Transverse colon (tissue), 4 donors: Measurements from ENCODE around the gene MAGI1. TPM values are rescaled to one million over a fixed set of nuclear protein-coding genes. Genes with fewer than 3 reads are reported as not detected.

Source experiments
- DNase-seq: peaks from one replicate; pipeline ENCODE4 v3.0.0-alpha.2; 2019
- H3K27ac ChIP-seq, 4 donors: fragments of 200-600 bp; sonication (generic); 2 replicates each; pipeline ENCODE4 v1.5.1; 2016 to 2018; ENCODE audit warnings: inconsistent platforms in 4 of 4
- H3K27me3 ChIP-seq: fragments of 200-600 bp; sonication (generic); 2 replicates; pipeline ENCODE4 v1.5.1; 2017; ENCODE audit warnings: inconsistent platforms
- H3K36me3 ChIP-seq, 4 donors: fragments of 200-600 bp; sonication (generic); 2 replicates each; pipeline ENCODE4 v1.5.1; 2017 to 2019; ENCODE audit warnings: inconsistent platforms in 4 of 4
- H3K4me1 ChIP-seq, 4 donors: fragments of 200-600 bp; sonication (generic); 2 replicates each; pipeline ENCODE4 v1.5.1; 2017 to 2020; ENCODE audit warnings: inconsistent platforms in 4 of 4
- H3K4me3 ChIP-seq, 4 donors: fragments of 200-600 bp; sonication (generic); 1 replicate in 1 of 4; 2 replicates in 3 of 4; pipeline versions ENCODE4 v1.5.1 to v1.6.1; 2017 to 2019; ENCODE audit warnings: inconsistent platforms in 4 of 4
- H3K9me3 ChIP-seq, 2 donors: fragments of 200-600 bp; sonication (generic); 2 replicates each; pipeline ENCODE4 v1.5.1; 2017 to 2019; ENCODE audit warnings: inconsistent platforms in 2 of 2
- CTCF ChIP-seq, 5 experiments: fragments of 200-600 bp in 3 of 5; fragments of 450-650 bp in 2 of 5; sonication (generic) in 3 of 5; IDR thresholded peaks; 1 replicate in 2 of 5; 2 replicates in 3 of 5; pipeline ENCODE4 v1.5.1; 2016 to 2017; ENCODE audit warnings: antibody characterized with exemption in 5 of 5, inconsistent platforms in 3 of 5, mild to moderate bottlenecking in 2 of 5, moderate library complexity in 1 of 5
- EP300 ChIP-seq: sonication (generic); formaldehyde crosslinking; IDR thresholded peaks from one replicate; pipeline ENCODE4 v1.6.1; 2017; ENCODE audit warnings: antibody characterized with exemption, low read depth
- POLR2A ChIP-seq: fragments of 450-650 bp; IDR thresholded peaks from one replicate; pipeline ENCODE4 v1.6.1; 2016; ENCODE audit warnings: antibody characterized with exemption, mild to moderate bottlenecking, moderate library complexity
- POLR2AphosphoS5 ChIP-seq, 3 donors: sonication (generic); formaldehyde crosslinking; IDR thresholded peaks; one replicate each; pipeline ENCODE4 v1.6.1; 2016; ENCODE audit warnings: antibody characterized with exemption in 3 of 3
- WGBS, 2 donors: methylation state at CpG; one replicate each; pipeline ENCODE4 v1.1.5; 2018; ENCODE audit warnings: low coverage in 1 of 2; 5-methylcytosine and 5-hydroxymethylcytosine counted together
- in situ Hi-C, 4 donors: fragments of 200-750 bp; cut with MboI; loops; one replicate each; pipeline versions ENCODE4 v1.15.0 to v1.15.1; 2017; ENCODE audit warnings: low sequenced_read_pairs in 3 of 4, low pct_ligation_motif_present in 1 of 4, low pct_unique_long_range_greater_than_20kb in 1 of 4
- intact Hi-C: fragments of 100-400 bp; cut with DNase I; formaldehyde crosslinking; loops from one replicate; pipeline ENCODE4 v1.15.1; 2023; ENCODE audit warnings: low total_unique reads
- total RNA-seq, 4 donors: library from RNA; depleted of rRNA; stranded (reverse); fragments of >200 nt; gene quantifications; one replicate each; pipeline ENCODE4 v1.1.0, GENCODE V29; 2016

MAGI1 gene
- total RNA-seq, 4 donors from 2014 or later, result 50.8 to 190 (median 67.4) TPM

DNA sequence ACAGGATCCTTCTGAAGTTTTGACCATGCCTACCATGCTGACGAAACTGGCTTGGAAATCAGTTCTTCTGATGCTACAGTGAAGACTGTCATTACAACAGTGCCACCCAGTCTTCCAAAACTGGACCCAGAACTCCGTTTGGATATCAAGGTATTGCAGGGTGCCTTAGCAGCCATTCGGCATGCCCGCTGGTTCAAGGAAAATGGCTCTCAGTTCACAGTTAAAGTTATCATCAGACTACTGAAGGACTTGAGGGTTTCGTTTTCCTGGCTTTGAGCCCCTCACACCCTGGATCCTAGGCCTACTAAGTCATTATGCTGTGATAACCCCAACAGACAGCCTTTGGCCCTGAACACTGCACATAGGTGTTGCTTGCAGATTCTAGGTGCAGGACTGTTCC lies 351.0 kb downstream of the MAGI1 start:
- Histone ChIP-seq H3K4me1 (no peaks in the 10 kb centered on the region), H3K9me3 (no peaks in the 10 kb centered on the region), H3K27ac (no peak overlapping the region), H3K27me3 (no peaks in the 10 kb centered on the region), H3K36me3 (no peaks in the 10 kb centered on the region), H3K4me3 (no peak overlapping the region)
- WGBS, 2 donors, result 87% methylated on average over 5 of the region's 5 CpGs; no CpG with 5 or more reads in 1 of the 2 donors
- no peak for DNase-seq
- no peak for TF ChIP-seq CTCF (IDR thresholded peaks at IDR 0.05)
- no peak for TF ChIP-seq EP300
- TF ChIP-seq POLR2AphosphoS5 (IDR thresholded peaks at IDR 0.05), result no peak
- no peak for TF ChIP-seq POLR2A
- intact Hi-C loops (no loop called here), in situ Hi-C loops (no loop called here)

- Histone ChIP-seq H3K4me3 (no peak overlapping the region), H3K4me1 (no peaks in the 10 kb centered on the region), H3K27me3 (no peaks in the 10 kb centered on the region), H3K27ac (no peak overlapping the region), H3K9me3 (no peaks in the 10 kb centered on the region), H3K36me3 (no peaks in the 10 kb centered on the region)
- TF ChIP-seq CTCF (IDR thresholded peaks at IDR 0.05) (no peak), POLR2AphosphoS5 (IDR thresholded peaks at IDR 0.05) (no peak), EP300 (no peak), POLR2A (no peak)
- WGBS, 2 donors, result 70 to 71% methylated on average over 3 to 5 of the region's 5 CpGs
- intact Hi-C loops (no loop called here), in situ Hi-C loops (no loop called here)
- DNase-seq, result no peak
Observed at GRCh38 chr3:65685621-65686235, 353.0 kb downstream of the MAGI1 start.

DNA sequence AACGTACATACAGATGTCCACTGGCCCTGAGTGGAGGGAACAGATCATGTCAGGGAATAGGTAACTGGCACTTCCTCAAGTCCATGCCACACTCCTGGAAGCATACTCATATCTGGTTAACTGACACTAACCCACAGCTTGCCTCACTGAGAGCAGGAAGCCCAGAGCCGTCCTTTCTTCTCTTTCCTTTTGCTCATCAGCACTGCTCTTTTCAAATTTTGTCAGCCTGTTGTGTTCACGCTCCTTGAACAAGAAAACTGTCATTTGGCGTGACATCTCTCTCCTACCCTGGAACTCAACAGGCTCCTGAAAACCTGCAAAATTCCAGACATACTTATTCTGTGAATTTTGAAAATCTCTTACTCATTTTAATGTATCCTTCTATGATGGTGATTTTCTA lies 360.2 kb downstream of the MAGI1 start:
- intact Hi-C loops, result no loop called here
- Histone ChIP-seq H3K36me3 (no peaks in the 10 kb centered on the region), H3K4me3 (no peak overlapping the region), H3K27me3 (no peaks in the 10 kb centered on the region), H3K27ac (no peak overlapping the region), H3K4me1 (no peaks in the 10 kb centered on the region), H3K9me3 (no peaks in the 10 kb centered on the region)
- no peak for DNase-seq
- 75 to 78% methylated on average over 4 of the region's 4 CpGs for WGBS, 2 donors
- in situ Hi-C loops, result no loop called here
- no peak for TF ChIP-seq POLR2A
- TF ChIP-seq POLR2AphosphoS5 (IDR thresholded peaks at IDR 0.05), result no peak
- no peak for TF ChIP-seq CTCF (IDR thresholded peaks at IDR 0.05)
- TF ChIP-seq EP300, result no peak

DNA sequence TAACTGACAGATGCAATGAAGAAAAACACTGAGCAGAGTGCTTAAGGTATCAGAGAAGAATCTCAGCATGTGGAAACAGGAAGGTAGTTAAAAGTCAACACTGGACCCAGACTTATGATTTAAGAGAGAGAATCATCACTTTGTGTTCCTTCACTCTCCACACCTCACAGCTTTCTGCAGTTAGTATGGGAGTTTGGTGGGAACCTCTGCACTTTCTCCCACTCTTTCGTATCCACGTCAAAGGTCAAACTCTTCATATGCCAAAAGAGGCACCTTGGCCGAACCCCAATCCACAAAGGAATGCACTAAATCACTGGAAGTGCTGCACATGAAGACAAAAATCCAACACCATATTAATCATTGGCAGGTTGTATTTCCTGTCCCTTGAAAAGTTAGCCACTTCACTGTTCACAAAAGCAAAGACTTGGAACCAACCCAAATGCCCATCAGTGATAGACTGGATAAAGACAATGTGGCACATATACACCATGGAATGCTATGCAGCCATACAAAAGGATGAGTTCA lies 361.2 kb downstream of the MAGI1 start:
- no peaks in the 10 kb centered on the region for H3K4me1 ChIP-seq
- intact Hi-C loops (no loop called here), in situ Hi-C loops (no loop called here)
- H3K9me3 ChIP-seq, result no peaks in the 10 kb centered on the region
- no peak for DNase-seq
- no peaks in the 10 kb centered on the region for H3K27me3 ChIP-seq
- 83 to 86% methylated on average over 3 of the region's 3 CpGs for WGBS, 2 donors
- no peak overlapping the region for H3K4me3 ChIP-seq
- no peaks in the 10 kb centered on the region for H3K36me3 ChIP-seq
- no peak overlapping the region for H3K27ac ChIP-seq
- no peak for TF ChIP-seq POLR2A

- Histone ChIP-seq H3K27ac (no peak overlapping the region), H3K4me3 (no peak overlapping the region), H3K9me3 (no peaks in the 10 kb centered on the region), H3K4me1 (no peaks in the 10 kb centered on the region), H3K36me3 (no peaks in the 10 kb centered on the region), H3K27me3 (no peaks in the 10 kb centered on the region)
- in situ Hi-C loops, result no loop called here
- no peak for DNase-seq
- TF ChIP-seq POLR2A (no peak), CTCF (IDR thresholded peaks at IDR 0.05) (no peak), POLR2AphosphoS5 (IDR thresholded peaks at IDR 0.05) (no peak), EP300 (no peak)
- 82 to 88% methylated on average over 2 of the region's 2 CpGs for WGBS, 2 donors
- intact Hi-C loops, result no loop called here
Observed at GRCh38 chr3:65676580-65676979, 362.1 kb downstream of the MAGI1 start.
